Measurements from ENCODE around the gene PFN4.
"Not testable (repeated sequence)": the region's sequence is repeated elsewhere in the genome, so short reads cannot be mapped to it uniquely, and the experiment has no call there.

Gene PFN4

DNA sequence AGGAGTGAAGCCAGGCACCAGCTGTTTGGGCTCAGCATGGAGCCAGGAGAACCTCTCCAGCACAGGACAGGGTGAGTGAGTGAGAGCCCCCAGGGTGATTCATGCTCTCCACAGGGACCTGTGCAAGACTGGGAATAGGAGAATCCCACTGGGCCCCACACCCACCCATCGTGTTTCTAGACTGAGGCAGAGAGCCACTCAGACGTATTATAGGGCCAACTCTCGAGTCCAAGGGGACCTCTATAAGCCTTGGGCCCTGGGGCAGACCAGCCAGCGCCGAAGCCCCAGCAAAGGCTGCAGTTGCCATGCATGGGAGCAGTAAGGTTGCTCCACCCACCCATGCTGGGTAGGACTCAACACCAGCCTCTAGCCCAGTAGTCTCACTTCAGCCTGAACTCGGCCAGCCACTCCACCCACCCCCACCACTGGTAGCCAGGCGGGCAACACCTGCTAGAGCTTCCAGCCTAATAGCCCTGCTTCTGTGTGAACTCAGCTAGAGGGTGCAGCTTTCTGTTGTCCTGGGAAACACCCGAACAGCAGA lies 19.0 kb downstream of the PFN4 start:
- H3K27me3 Mint-ChIP-seq: no peaks in the 10 kb centered on the region
- no peak overlapping the region for H3K4me3 Mint-ChIP-seq
- ATAC-seq (ENCODE audit: low read depth): peak; percentile 8
- H3K9me3 Mint-ChIP-seq: peaks cover 13% of the 10 kb centered on the region
- H3K27ac Mint-ChIP-seq: no peak overlapping the region
- H3K4me1 Mint-ChIP-seq: peaks cover 14% of the 10 kb centered on the region
- no peak for DNase-seq (ENCODE audit: low spot score in 2 of 2)
- peaks cover 20% of the 10 kb centered on the region for H3K36me3 Mint-ChIP-seq

DNA sequence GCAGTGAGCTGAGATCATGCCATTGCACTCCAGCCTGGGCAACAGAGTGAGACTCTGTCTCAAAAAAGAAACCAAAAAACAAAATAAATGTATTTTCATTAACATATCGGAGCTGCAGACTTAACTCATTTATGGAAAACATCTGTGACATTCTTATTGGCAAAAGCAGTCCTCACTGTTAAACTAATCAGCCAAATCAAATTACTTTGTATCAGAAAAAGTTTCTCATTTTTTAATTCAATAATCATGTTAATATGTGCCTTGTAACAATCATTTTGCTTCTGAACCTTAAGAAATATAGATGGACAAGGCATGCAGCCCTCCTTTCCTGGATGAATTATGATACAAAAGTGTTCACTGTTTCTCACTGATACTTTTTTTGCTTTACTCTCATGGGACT lies 20.5 kb downstream of the PFN4 start:
- peaks cover 14% of the 10 kb centered on the region for H3K4me1 Mint-ChIP-seq
- no peak overlapping the region for H3K27ac Mint-ChIP-seq
- peaks cover 18% of the 10 kb centered on the region for H3K36me3 Mint-ChIP-seq
- DNase-seq (ENCODE audit: low spot score in 2 of 2) (no peak), ATAC-seq (ENCODE audit: low read depth) (no peak)
- peaks cover 8% of the 10 kb centered on the region for H3K9me3 Mint-ChIP-seq
- H3K4me3 Mint-ChIP-seq: no peak overlapping the region
- no peaks in the 10 kb centered on the region for H3K27me3 Mint-ChIP-seq

DNA sequence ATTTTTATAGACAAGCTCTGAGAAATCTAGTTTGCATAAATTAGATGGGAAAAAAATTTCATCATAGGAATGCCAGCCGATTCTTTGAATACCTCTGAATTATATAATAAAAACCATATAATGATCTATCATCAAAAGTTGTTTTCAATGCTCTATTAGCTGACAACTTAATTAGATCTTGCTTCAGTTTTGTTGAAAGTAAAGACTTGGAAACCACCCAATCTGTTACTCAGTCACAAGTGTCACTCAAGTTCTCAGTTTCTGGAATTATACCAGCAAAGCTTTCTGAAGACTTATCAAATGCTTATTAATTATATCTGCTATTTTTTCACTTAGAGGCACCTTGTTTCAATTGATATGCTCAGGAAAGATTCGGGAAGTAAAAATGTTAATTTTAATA lies 21.1 kb downstream of the PFN4 start:
- no peak for DNase-seq (ENCODE audit: low spot score in 2 of 2)
- no peaks in the 10 kb centered on the region for H3K27me3 Mint-ChIP-seq
- no peak for ATAC-seq (ENCODE audit: low read depth)
- H3K36me3 Mint-ChIP-seq: peaks cover 17% of the 10 kb centered on the region
- H3K9me3 Mint-ChIP-seq: peaks cover 7% of the 10 kb centered on the region
- no peak overlapping the region for H3K27ac Mint-ChIP-seq
- H3K4me1 Mint-ChIP-seq: peaks cover 14% of the 10 kb centered on the region
- no peak overlapping the region for H3K4me3 Mint-ChIP-seq

DNA sequence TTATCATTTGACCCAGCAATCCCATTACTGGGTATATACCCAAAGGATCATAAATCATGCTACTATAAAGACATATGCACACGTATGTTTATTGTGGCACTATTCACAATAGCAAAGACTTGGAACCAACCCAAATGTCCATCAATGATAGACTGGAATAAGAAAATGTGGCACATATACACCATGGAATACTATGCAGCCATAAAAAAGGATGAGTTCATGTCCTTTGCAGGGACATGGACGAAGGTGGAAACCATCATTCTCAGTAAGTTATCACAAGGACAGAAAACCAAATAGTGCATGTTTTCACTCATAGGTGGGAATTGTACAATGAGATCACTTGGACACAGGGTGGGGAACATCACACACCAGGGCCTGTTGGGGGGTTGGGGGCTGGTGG lies 22.4 kb downstream of the PFN4 start:
- DNase-seq (ENCODE audit: low spot score in 2 of 2); ATAC-seq (ENCODE audit: low read depth); H3K9me3 Mint-ChIP-seq; H3K27me3 Mint-ChIP-seq; H3K4me3 Mint-ChIP-seq; H3K27ac Mint-ChIP-seq: not testable (repeated sequence)
- Mint-ChIP-seq H3K4me1 (peaks cover 14% of the 10 kb centered on the region), H3K36me3 (peaks cover 22% of the 10 kb centered on the region)

DNA sequence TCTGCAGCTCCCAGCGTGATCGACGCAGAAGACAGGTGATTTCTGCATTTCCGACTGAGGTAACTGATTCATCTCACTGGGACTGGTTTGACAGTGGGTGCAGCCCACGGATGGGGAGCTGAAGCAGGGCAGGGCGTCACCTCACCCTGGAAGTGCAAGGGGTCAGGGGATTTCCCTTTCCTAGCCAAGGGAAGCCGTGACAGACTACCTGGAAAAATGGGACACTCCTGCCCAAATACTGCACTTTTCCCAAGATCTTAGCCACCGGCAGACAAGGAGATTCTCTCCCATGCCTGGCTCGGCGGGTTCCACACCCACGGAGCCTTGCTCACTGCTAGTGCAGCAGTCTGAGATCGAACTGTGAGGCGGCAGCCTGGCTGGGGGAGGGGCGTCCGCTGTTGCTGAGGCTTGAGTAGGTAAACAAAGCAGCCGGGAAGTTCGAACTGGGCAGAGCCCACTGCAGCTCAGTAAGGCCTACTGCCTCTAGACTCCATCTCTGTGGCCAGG lies 27.9 kb downstream of the PFN4 start:
- H3K36me3 Mint-ChIP-seq: peaks cover 16% of the 10 kb centered on the region
- not testable (repeated sequence) for H3K27ac Mint-ChIP-seq; H3K4me3 Mint-ChIP-seq; H3K9me3 Mint-ChIP-seq; H3K27me3 Mint-ChIP-seq; ATAC-seq (ENCODE audit: low read depth); DNase-seq (ENCODE audit: low spot score in 2 of 2); H3K4me1 Mint-ChIP-seq

DNA sequence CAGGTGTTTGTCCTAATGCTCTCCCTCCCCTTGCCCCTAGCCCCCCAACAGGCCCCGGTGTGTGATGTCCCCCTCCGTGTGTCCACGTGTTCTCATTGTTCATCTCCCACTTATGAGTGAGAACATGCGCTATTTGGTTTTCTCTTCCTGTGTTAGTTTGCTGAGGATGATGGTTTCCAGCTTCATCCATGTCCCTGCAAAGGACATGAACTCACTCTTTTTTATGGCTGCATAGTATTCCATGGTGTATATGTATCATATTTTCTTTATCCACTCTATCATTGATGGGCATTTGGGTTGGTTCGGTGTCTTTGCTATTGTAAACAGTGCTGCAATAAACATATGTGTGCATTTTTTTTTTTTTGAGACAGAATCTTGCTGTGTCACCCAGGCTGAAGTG lies 29.9 kb downstream of the PFN4 start:
- H3K27ac Mint-ChIP-seq; DNase-seq (ENCODE audit: low spot score in 2 of 2); H3K4me1 Mint-ChIP-seq; ATAC-seq (ENCODE audit: low read depth); H3K4me3 Mint-ChIP-seq; H3K9me3 Mint-ChIP-seq; H3K27me3 Mint-ChIP-seq: not testable (repeated sequence)
- H3K36me3 Mint-ChIP-seq: peaks cover 16% of the 10 kb centered on the region

DNA sequence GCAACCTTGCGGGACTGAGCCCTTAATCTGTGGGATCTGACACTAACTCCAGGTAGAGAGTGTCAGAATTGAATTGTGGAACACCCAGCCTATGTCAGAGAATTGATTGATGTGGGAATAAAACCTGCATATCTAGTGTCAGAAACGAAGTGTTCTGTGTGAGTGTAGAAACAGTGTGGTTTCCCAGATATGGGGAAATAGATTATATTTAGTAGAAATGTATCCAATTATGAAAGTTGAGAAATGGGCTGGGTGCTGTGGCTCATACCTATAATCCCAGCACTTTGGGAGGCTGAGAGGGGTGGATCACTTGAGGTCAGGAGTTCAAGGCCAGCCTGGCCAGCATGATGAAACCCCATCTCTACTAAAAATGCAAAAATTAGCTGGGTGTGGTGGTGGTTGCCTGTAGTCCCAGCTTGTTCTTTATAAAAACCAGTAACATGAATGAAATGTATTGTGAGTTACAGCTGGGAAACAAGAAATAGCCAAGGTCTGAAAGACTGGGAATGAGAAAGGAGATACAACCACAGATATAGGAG lies 34.2 kb downstream of the PFN4 start:
- Mint-ChIP-seq H3K4me3 (no peak overlapping the region), H3K27me3 (no peaks in the 10 kb centered on the region), H3K27ac (no peak overlapping the region), H3K4me1 (peaks cover 7% of the 10 kb centered on the region), H3K36me3 (peaks cover 11% of the 10 kb centered on the region), H3K9me3 (peaks cover 2% of the 10 kb centered on the region)
- DNase-seq (ENCODE audit: low spot score in 2 of 2) (no peak), ATAC-seq (ENCODE audit: low read depth) (no peak)

DNA sequence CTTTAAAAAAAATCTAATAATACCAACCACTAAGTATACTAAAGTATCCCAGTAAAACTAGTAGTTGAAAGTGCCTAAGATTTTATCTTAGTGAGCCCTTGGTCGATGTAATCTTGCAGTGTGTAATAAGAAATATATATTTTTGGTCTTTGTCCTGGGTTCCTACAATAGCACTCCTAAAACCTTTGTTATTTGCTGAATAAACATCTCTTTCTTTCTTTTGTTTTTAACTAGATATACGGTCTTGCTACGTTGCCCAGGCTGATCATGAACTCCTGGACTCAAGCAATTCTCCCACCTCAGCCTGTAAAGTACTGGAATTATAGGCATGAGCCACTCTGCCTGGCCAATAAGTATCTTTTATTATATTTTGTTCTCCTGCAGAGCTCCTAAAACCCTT lies 36.1 kb downstream of the PFN4 start:
- H3K9me3 Mint-ChIP-seq: no peaks in the 10 kb centered on the region
- no peak overlapping the region for H3K4me3 Mint-ChIP-seq
- no peaks in the 10 kb centered on the region for H3K27me3 Mint-ChIP-seq
- H3K36me3 Mint-ChIP-seq: peaks cover 7% of the 10 kb centered on the region
- peaks cover 12% of the 10 kb centered on the region for H3K4me1 Mint-ChIP-seq
- ATAC-seq (ENCODE audit: low read depth): no peak
- H3K27ac Mint-ChIP-seq: no peak overlapping the region
- no peak for DNase-seq (ENCODE audit: low spot score in 2 of 2)

DNA sequence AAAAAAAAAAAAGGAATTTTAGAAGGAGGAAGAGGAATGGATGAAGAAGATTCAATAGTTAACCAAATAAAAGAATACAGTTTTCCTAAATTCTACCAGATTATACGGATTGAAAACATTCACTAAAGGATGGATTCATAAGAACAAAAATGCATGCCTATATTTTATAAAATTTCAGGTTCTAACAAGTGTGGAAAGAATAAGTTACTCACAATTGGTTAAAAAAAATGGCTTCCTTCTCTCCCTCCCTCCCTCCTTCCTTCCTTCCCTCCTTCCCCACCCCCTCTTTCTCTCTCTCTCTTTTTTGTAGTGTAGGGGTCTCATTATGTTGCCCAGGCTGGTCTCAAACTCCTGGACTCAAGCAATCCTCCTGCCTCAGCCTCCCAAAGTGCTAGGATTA lies 36.9 kb downstream of the PFN4 start:
- Mint-ChIP-seq H3K27me3 (no peaks in the 10 kb centered on the region), H3K4me3 (no peak overlapping the region), H3K9me3 (no peaks in the 10 kb centered on the region)

DNA sequence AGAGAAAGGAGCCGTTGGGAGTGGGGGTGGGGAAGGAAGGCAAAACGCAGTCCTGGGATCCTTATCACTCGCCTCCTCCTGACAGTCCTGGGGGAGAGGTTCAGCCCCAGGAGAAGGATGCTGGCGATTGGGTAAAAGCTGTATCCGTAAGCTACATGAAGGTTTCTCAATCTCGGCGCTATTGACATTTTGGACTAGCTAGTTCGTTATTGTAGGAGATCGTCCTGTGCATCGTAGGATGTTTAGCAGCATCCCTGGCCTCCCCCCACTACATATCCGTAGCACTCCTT lies 38.0 kb downstream of the PFN4 start:
- H3K36me3 Mint-ChIP-seq: peaks cover 5% of the 10 kb centered on the region
- no peak overlapping the region for H3K27ac Mint-ChIP-seq
- ATAC-seq (ENCODE audit: low read depth): no peak

More for the DNA sequence above, 36.9 kb downstream of the PFN4 start:
- Mint-ChIP-seq H3K4me1 (peaks cover 12% of the 10 kb centered on the region), H3K36me3 (peaks cover 7% of the 10 kb centered on the region), H3K27ac (no peak overlapping the region)
- ATAC-seq (ENCODE audit: low read depth) (no peak), DNase-seq (ENCODE audit: low spot score in 2 of 2) (no peak)

DNA sequence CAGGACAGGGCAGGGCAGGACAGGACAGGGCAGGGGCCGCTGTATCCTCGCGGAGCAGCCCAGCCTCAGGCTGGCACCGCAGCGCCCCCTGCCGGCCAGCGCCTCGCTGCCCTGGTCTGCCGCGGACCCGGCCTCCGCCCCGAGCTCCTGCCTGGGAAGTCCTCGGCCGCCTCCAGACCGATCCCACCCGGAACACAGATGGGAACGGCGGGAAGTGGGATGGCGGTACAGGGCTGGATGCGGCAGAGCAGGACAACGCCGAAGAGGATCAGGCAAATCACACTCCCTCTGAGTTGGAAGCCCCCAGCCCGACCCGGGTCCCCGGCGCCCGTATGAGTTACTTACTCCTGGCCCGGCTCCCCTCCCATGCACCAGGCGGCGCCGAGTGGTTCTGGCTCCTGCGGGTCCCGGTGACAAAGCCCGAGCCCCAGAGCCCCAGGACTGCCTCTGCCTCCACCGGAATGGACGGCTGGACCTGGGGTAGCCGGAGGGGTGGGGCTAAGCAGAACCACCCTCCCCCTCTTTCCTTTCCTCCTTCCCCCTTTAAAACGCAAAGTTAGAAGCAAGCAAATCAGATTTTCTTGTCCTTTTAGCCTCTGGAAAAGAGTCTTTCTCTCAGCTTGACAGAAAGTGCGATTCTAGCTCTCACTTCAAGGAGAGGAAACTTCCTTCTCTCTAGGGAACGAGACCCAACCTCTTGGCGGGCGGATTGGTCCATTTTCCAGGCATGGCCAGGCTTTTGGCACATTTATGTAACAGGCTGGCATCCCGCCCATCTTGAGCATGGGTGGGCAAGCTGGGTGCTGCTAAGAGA lies 38.5 kb downstream of the PFN4 start, which contains the start of gene TP53I3:
TP53I3 (minus strand) TSS at position 449 of the 814 bp plus-strand sequence. CDS start 508 bp downstream, outside the sequence.
- Mint-ChIP-seq H3K27ac (peak within 1 kb of the TSS; percentile 91), H3K36me3 (peaks cover 5% of the 10 kb centered on the region), H3K4me1 (peaks cover 12% of the 10 kb centered on the region), H3K4me3 (peak within 1 kb of the TSS; percentile 96), H3K27me3 (no peaks in the 10 kb centered on the region), H3K9me3 (no peaks in the 10 kb centered on the region)
- ATAC-seq (ENCODE audit: low read depth) (peak; percentile 77), DNase-seq (ENCODE audit: low spot score in 2 of 2) (peak; percentile 88 to 96)

More for the DNA sequence above, 38.0 kb downstream of the PFN4 start:
- no peaks in the 10 kb centered on the region for H3K27me3 Mint-ChIP-seq
- H3K4me3 Mint-ChIP-seq: peak overlapping the region; percentile 96
- H3K9me3 Mint-ChIP-seq: no peaks in the 10 kb centered on the region
- peaks cover 12% of the 10 kb centered on the region for H3K4me1 Mint-ChIP-seq
- DNase-seq (ENCODE audit: low spot score in 2 of 2): no peak

DNA sequence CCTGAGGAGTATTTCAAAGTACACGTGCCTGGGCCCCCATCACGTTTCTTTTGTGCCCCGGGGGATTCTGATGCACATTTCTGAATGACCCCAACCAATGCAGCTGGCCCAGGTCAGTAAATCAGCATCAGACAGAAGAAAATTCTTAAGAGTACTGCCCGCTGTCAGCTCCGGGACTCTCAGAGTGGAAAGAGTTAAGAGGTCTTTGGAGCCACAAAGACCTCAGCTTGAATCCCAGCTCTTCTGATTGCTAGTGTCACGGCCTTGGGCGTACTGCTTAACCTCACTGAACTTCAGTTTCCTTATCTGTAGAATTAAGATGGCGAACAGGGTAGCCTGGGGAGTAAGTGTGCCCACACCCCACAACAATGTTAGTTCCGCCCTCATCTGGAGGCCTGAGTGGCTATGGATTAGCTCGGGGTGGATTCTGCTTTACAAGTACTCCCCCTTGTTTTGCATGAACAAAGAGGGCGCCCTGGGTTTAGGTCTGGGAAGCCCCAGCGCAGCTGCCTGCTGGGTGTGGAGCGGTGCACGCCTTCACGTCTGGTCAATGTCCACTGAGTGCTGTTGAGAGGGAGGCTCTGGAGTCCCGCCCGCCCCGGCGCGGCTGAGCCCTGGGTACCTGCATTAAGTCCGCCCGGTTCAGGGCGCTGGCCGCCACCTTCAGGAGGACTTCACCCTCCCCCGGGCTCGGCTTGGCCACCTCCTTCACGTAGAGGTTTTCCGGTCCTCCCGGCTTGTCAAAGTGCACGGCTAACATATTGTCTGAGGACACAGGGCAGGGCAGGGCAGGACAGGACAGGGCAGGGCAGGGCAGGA lies 39.4 kb downstream of the PFN4 start:
- Mint-ChIP-seq H3K27ac (peak overlapping the region; percentile 91), H3K36me3 (peaks cover 5% of the 10 kb centered on the region), H3K9me3 (no peaks in the 10 kb centered on the region), H3K4me3 (peak overlapping the region; percentile 96), H3K4me1 (peaks cover 12% of the 10 kb centered on the region), H3K27me3 (no peaks in the 10 kb centered on the region)
- peak in 1 of 2 donors; percentile 77 for DNase-seq (ENCODE audit: low spot score in 2 of 2)
- ATAC-seq (ENCODE audit: low read depth): peak; percentile 88

DNA sequence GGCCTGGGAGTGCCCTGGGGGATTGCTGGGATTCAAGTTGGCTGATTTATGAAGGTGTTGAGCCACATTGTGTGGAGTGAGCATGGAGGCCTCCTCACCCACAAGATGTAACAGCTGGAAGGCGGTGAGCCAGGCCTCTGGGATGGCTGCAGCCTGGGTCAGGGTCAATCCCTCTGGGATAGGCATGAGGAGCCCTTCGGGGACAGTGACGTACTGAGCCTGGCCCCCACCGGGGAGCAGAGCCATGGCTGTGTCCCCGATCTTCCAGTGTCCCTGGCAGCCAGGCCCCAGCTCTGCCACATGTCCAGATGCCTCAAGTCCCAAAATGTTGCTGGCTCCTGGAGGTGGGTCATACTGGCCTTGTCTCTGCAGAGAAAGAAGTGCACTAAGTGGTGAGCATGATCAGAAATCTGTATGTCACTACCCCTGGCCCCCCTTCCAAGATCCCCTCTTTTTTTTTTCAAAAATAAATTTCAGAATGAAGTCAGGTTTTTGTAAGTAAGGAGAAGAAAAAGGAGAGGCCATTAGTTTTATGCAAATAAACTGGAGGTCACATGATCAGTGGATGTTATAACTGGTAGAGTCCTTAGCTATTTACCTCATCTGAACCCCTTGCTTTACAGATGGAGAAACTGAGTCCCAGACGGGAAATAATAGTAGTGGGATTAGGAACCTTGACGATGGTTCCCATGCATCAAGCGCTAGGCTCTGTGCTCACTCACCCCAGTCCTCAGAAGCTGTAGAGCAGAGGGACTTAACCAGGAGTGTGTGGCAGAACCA lies 40.2 kb downstream of the PFN4 start:
- peak overlapping the region; percentile 96 for H3K4me3 Mint-ChIP-seq
- H3K27me3 Mint-ChIP-seq: no peaks in the 10 kb centered on the region
- no peak for ATAC-seq (ENCODE audit: low read depth)
- H3K9me3 Mint-ChIP-seq: no peaks in the 10 kb centered on the region
- peak overlapping the region; percentile 91 for H3K27ac Mint-ChIP-seq
- no peak for DNase-seq (ENCODE audit: low spot score in 2 of 2)
- H3K4me1 Mint-ChIP-seq: peaks cover 12% of the 10 kb centered on the region
- H3K36me3 Mint-ChIP-seq: peaks cover 5% of the 10 kb centered on the region
